Iris pigment epithelial cell (primary cell): ENCODE data around the gene BRD2.

Experiments used
- DNase-seq: peaks from one replicate; pipeline ENCODE4 v3.0.0-alpha.2; 2011; ENCODE audit warnings: low read depth

BRD2 gene

GRCh38 chr6:32972353-32973143, 4.2 kb downstream of the BRD2 start:
- DNase-seq = peak; percentile 41

- DNase-seq = no peak
These were observed 5.0 kb downstream of the BRD2 start for GRCh38 chr6:32973144-32974015.

- DNase-seq = peak; percentile 83
These were observed 5.6 kb downstream of the BRD2 start for GRCh38 chr6:32974016-32974333.

- no peak for DNase-seq
These were observed 6.3 kb downstream of the BRD2 start for GRCh38 chr6:32974541-32975308.

GRCh38 chr6:32975886-32976285, 7.5 kb downstream of the BRD2 start:
- no peak for DNase-seq

GRCh38 chr6:32976334-32977069, 8.1 kb downstream of the BRD2 start:
- DNase-seq = no peak

GRCh38 chr6:32977272-32977952, 9.0 kb downstream of the BRD2 start:
- DNase-seq = no peak

GRCh38 chr6:32977953-32978324, 9.5 kb downstream of the BRD2 start:
- no peak for DNase-seq

GRCh38 chr6:32979720-32980487, 11.5 kb downstream of the BRD2 start:
- no peak for DNase-seq

- DNase-seq = no peak
These were observed 12.2 kb downstream of the BRD2 start for GRCh38 chr6:32980488-32981038.

- no peak for DNase-seq
These were observed 13.8 kb downstream of the BRD2 start for GRCh38 chr6:32982084-32982701.

GRCh38 chr6:32982702-32983492, 14.5 kb downstream of the BRD2 start:
- no peak for DNase-seq

- no peak for DNase-seq
These were observed 15.1 kb downstream of the BRD2 start for GRCh38 chr6:32983493-32983848.

GRCh38 chr6:32983964-32984621, 15.7 kb downstream of the BRD2 start:
- DNase-seq = no peak

- DNase-seq = peak; percentile 75
These were observed 16.4 kb downstream of the BRD2 start for GRCh38 chr6:32984622-32985389.

- DNase-seq = no peak
These were observed 21.0 kb downstream of the BRD2 start for GRCh38 chr6:32989368-32989767.

GRCh38 chr6:32991972-32992371, 23.6 kb downstream of the BRD2 start:
- no peak for DNase-seq
